H9 (cell line): ENCODE results near the gene SCO2. TPM values are rescaled to one million over a fixed set of nuclear protein-coding genes. Genes with fewer than 3 reads are reported as not detected.

Experiments
- DNase-seq: peaks from one replicate; pipeline ENCODE4 v3.0.0-alpha.2; 2017
- H2AFZ ChIP-seq: one replicate; pipeline ENCODE4 v1.6.1; 2013; ENCODE audit warnings: mild to moderate bottlenecking, low read length, control low read depth, moderate library complexity
- H2AK5ac ChIP-seq: 2 replicates; pipeline ENCODE4 v1.6.1; 2013; ENCODE audit warnings: low read length, control low read depth, mixed read lengths; ENCODE audit not compliant: insufficient read length
- H2BK120ac ChIP-seq: one replicate; pipeline ENCODE4 v1.6.1; 2013; ENCODE audit warnings: low read depth, mild to moderate bottlenecking, low read length, control low read depth, inconsistent platforms; ENCODE audit not compliant: poor library complexity, severe bottlenecking
- H2BK12ac ChIP-seq: 2 replicates; pipeline ENCODE4 v1.6.1; 2013; ENCODE audit warnings: low read length, control low read depth, mixed read lengths, low read depth; ENCODE audit not compliant: insufficient read length
- H2BK15ac ChIP-seq: 2 replicates; pipeline ENCODE4 v1.6.1; 2013; ENCODE audit warnings: low read depth, low read length, control low read depth
- H2BK20ac ChIP-seq: one replicate; pipeline ENCODE4 v1.6.1; 2013; ENCODE audit warnings: low read depth, mild to moderate bottlenecking, low read length, control low read depth, inconsistent platforms; ENCODE audit not compliant: poor library complexity, severe bottlenecking
- H2BK5ac ChIP-seq: 2 replicates; pipeline ENCODE4 v1.6.1; 2013; ENCODE audit warnings: low read length, control low read depth, mixed read lengths; ENCODE audit not compliant: insufficient read length
- H3K14ac ChIP-seq: 2 replicates; pipeline ENCODE4 v1.6.1; 2013; ENCODE audit warnings: low read length, control low read depth; ENCODE audit not compliant: insufficient read depth
- H3K18ac ChIP-seq: 2 replicates; pipeline ENCODE4 v1.6.1; 2013; ENCODE audit warnings: low read depth, mild to moderate bottlenecking, mixed read lengths, low read length, control low read depth; ENCODE audit not compliant: insufficient read length
- H3K23ac ChIP-seq: 2 replicates; pipeline ENCODE4 v1.6.1; 2013; ENCODE audit warnings: low read length, control low read depth, mixed read lengths, low read depth; ENCODE audit not compliant: insufficient read length
- H3K23me2 ChIP-seq: 2 replicates; pipeline ENCODE4 v1.6.1; 2013; ENCODE audit warnings: low read depth, mild to moderate bottlenecking, mixed read lengths, low read length, control low read depth; ENCODE audit not compliant: insufficient read length, poor library complexity, severe bottlenecking
- H3K27ac ChIP-seq: 2 replicates; pipeline ENCODE4 v1.5.1; 2013; ENCODE audit warnings: low read length, control low read depth, mixed read lengths, low read depth; ENCODE audit not compliant: insufficient read length
- H3K27me3 ChIP-seq: 2 replicates; pipeline ENCODE4 v1.6.1; 2013; ENCODE audit warnings: low read length, control low read depth, inconsistent platforms; ENCODE audit not compliant: insufficient read depth
- H3K4ac ChIP-seq: 2 replicates; pipeline ENCODE4 v1.6.1; 2013; ENCODE audit warnings: low read depth, mild to moderate bottlenecking, control low read depth, inconsistent platforms, low read length, moderate library complexity
- H3K4me1 ChIP-seq: 2 replicates; pipeline ENCODE4 v1.6.1; 2013; ENCODE audit warnings: low read length, control low read depth, inconsistent platforms; ENCODE audit not compliant: insufficient read depth
- H3K4me2 ChIP-seq: 2 replicates; pipeline ENCODE4 v1.6.1; 2013; ENCODE audit warnings: low read length, control low read depth, mixed read lengths; ENCODE audit not compliant: insufficient read length, insufficient read depth
- H3K56ac ChIP-seq: 2 replicates; pipeline ENCODE4 v1.6.1; 2013; ENCODE audit warnings: low read depth, mild to moderate bottlenecking, mixed read lengths, low read length, control low read depth; ENCODE audit not compliant: insufficient read length
- H3K79me1 ChIP-seq: 2 replicates; pipeline ENCODE4 v1.6.1; 2013; ENCODE audit warnings: low read depth, mild to moderate bottlenecking, moderate library complexity, low read length, control low read depth, inconsistent platforms; ENCODE audit not compliant: insufficient read depth, poor library complexity, severe bottlenecking
- H3K79me2 ChIP-seq: 2 replicates; pipeline ENCODE4 v1.6.1; 2013; ENCODE audit warnings: low read length, control low read depth, inconsistent platforms; ENCODE audit not compliant: insufficient read depth
- H3K9ac ChIP-seq: 2 replicates; pipeline ENCODE4 v1.6.1; 2013; ENCODE audit warnings: low read length, control low read depth, mixed read lengths; ENCODE audit not compliant: insufficient read length; ENCODE audit errors: extremely low read depth
- H3K9me3 ChIP-seq: one replicate; pipeline ENCODE4 v1.6.1; 2013; ENCODE audit warnings: low read depth, low read length, inconsistent platforms; ENCODE audit not compliant: control insufficient read depth
- H3T11ph ChIP-seq: one replicate; pipeline ENCODE4 v1.6.1; 2013; ENCODE audit warnings: mild to moderate bottlenecking, low read length, control low read depth, inconsistent platforms
- H4K20me1 ChIP-seq: one replicate; pipeline ENCODE4 v1.6.1; 2013; ENCODE audit not compliant: control insufficient read depth, insufficient read length, insufficient read depth
- H4K5ac ChIP-seq: 2 replicates; pipeline ENCODE4 v1.6.1; 2013; ENCODE audit warnings: low read depth, mild to moderate bottlenecking, mixed read lengths, low read length, control low read depth; ENCODE audit not compliant: insufficient read length
- H4K8ac ChIP-seq: replicated peaks from 2 replicates; pipeline ENCODE4 v1.6.1; 2013; ENCODE audit warnings: low read length, control low read depth, mixed read lengths, low read depth; ENCODE audit not compliant: insufficient read length
- H4K91ac ChIP-seq: 2 replicates; pipeline ENCODE4 v1.6.1; 2013; ENCODE audit warnings: low read depth, mild to moderate bottlenecking, moderate library complexity, mixed read lengths, low read length, control low read depth; ENCODE audit not compliant: insufficient read length
- H3K27ac Mint-ChIP-seq, 3 experiments: 2 replicates in 2 of 3; 3 replicates in 1 of 3; pipeline ENCODE4 v1.8.0; 2020 to 2021; ENCODE audit warnings: mixed read lengths in 3 of 3, mild to moderate bottlenecking in 1 of 3, moderate library complexity in 1 of 3
- H3K27me3 Mint-ChIP-seq: 2 replicates; pipeline ENCODE4 v1.8.0; 2021; ENCODE audit warnings: low read depth, mild to moderate bottlenecking, moderate library complexity, mixed read lengths
- H3K36me3 Mint-ChIP-seq, 3 experiments: 2 replicates in 2 of 3; 3 replicates in 1 of 3; pipeline ENCODE4 v1.8.0; 2020 to 2021; ENCODE audit warnings: low read depth in 3 of 3, mixed read lengths in 3 of 3; ENCODE audit not compliant: insufficient read depth in 1 of 3
- H3K4me1 Mint-ChIP-seq, 2 experiments: 2 replicates each; pipeline ENCODE4 v1.8.0; 2020; ENCODE audit warnings: mixed read lengths in 2 of 2
- H3K4me3 Mint-ChIP-seq, 2 experiments: 2 replicates in 1 of 2; 3 replicates in 1 of 2; pipeline ENCODE4 v1.8.0; 2020 to 2021; ENCODE audit warnings: mild to moderate bottlenecking in 2 of 2, mixed read lengths in 2 of 2, moderate library complexity in 1 of 2
- H3K9me3 Mint-ChIP-seq, 2 experiments: 2 replicates in 1 of 2; 3 replicates in 1 of 2; pipeline ENCODE4 v1.8.0; 2020; ENCODE audit warnings: mild to moderate bottlenecking in 2 of 2, mixed read lengths in 2 of 2, moderate library complexity in 1 of 2
- CTCF ChIP-seq: fragments of 200-600 bp; sonication (generic); conservative IDR thresholded peaks from 3 replicates; pipeline ENCODE4 v1.8.0; 2021; ENCODE audit warnings: antibody characterized with exemption, mild to moderate bottlenecking
- WGBS: extraction: QIAGEN DNeasy Blood & Tissue Kit; methylation state at CpG from one replicate; pipeline ENCODE4 v1.1.7; 2013; ENCODE audit warnings: missing lambda C conversion rate, low lambda C conversion rate, mixed read lengths; ENCODE audit not compliant: insufficient read length; ENCODE audit errors: extremely low coverage; 5-methylcytosine and 5-hydroxymethylcytosine counted together
- total RNA-seq: library from RNA; stranded (reverse); gene quantifications from 2 replicates; pipeline ENCODE4 v1.2.1, GENCODE V29; 2021

The SCO2 gene
- total RNA-seq, 1 experiment from 2014 or later: 3.3 TPM

- peaks cover 4% of the 10 kb centered on the region; the same call in 1 of the 2 replicates for H3K79me2 ChIP-seq
- no peak overlapping the region for H2BK120ac ChIP-seq
- H4K5ac ChIP-seq: no peak overlapping the region
- no peaks in the 10 kb centered on the region for H3K4me1 Mint-ChIP-seq
- no peaks in the 10 kb centered on the region for H3K27me3 Mint-ChIP-seq
- H3K9me3 Mint-ChIP-seq: no peaks in the 10 kb centered on the region
- no peak overlapping the region for H2BK5ac ChIP-seq
- WGBS: no CpG with 5 or more reads among the region's 16 CpGs
- H3K14ac ChIP-seq: no peak overlapping the region
- no peak overlapping the region for H3T11ph ChIP-seq
- no peak overlapping the region for H3K27ac Mint-ChIP-seq
- no peak overlapping the region for H2BK20ac ChIP-seq
- H3K4ac ChIP-seq: no peak overlapping the region
- H2AFZ ChIP-seq: no peak overlapping the region
- no peaks in the 10 kb centered on the region for H3K27me3 ChIP-seq
- H3K4me1 ChIP-seq: no peaks in the 10 kb centered on the region
- no peak overlapping the region for H3K4me2 ChIP-seq
- peaks cover 5 to 52% (median 42%) of the 10 kb centered on the region in 3 experiments for H3K36me3 Mint-ChIP-seq
- H3K27ac ChIP-seq: no peak overlapping the region
- no peak overlapping the region for H3K56ac ChIP-seq
- no peak for DNase-seq
- H3K9ac ChIP-seq: no peak overlapping the region
- H3K79me1 ChIP-seq: peaks cover 3% of the 10 kb centered on the region
- no peak overlapping the region for H2BK15ac ChIP-seq
- no peak overlapping the region for H2AK5ac ChIP-seq
- no peak overlapping the region for H4K8ac ChIP-seq
- H3K4me3 Mint-ChIP-seq: no peak overlapping the region
- no peak for TF ChIP-seq CTCF
- H3K23me2 ChIP-seq: no peaks in the 10 kb centered on the region
- no peak overlapping the region for H4K91ac ChIP-seq
- no peak overlapping the region for H3K23ac ChIP-seq
- H4K20me1 ChIP-seq: peaks cover 3% of the 10 kb centered on the region
- no peak overlapping the region for H3K18ac ChIP-seq
- H2BK12ac ChIP-seq: no peak overlapping the region
- no peaks in the 10 kb centered on the region for H3K9me3 ChIP-seq
These were observed 8.5 kb downstream of the SCO2 start for GRCh38 chr22:50516891-50517290.
